Activated CD4-positive, alpha-beta memory T cell treated with anti-CD3 and anti-CD28 coated beads for 36 hours (primary cell): ENCODE results near the gene LGMN. TPM values are rescaled to one million over a fixed set of nuclear protein-coding genes. Genes with fewer than 3 reads are reported as not detected.
A peak's percentile ranks its signal among the peaks of the same experiment; 100 is the strongest.

Source experiments
- CTCF ChIA-PET: fragments of 350-600 bp; sonication (Branson Sonifier 250); formaldehyde crosslinking; loops from one replicate; lab custom pipeline; 2021; ENCODE audit warnings: antibody characterized with exemption, inconsistent platforms; lab: Charles Lee
- POLR2A ChIA-PET: fragments of 350-600 bp; sonication (Branson Sonifier 250); formaldehyde crosslinking; loops from one replicate; lab custom pipeline; 2021; ENCODE audit warnings: antibody characterized with exemption; lab: Charles Lee
- DNase-seq: peaks from one replicate; pipeline ENCODE4 v3.0.0-alpha.2; 2020
- H3K27ac Mint-ChIP-seq: one replicate; pipeline ENCODE4 v1.8.0; 2021; ENCODE audit warnings: mixed read lengths
- H3K27me3 Mint-ChIP-seq: one replicate; pipeline ENCODE4 v1.8.0; 2021; ENCODE audit warnings: mixed read lengths
- H3K36me3 Mint-ChIP-seq: one replicate; pipeline ENCODE4 v1.8.0; 2021; ENCODE audit warnings: mixed read lengths
- H3K4me1 Mint-ChIP-seq: one replicate; pipeline ENCODE4 v1.8.0; 2021; ENCODE audit warnings: low read depth, mixed read lengths
- H3K4me3 Mint-ChIP-seq: one replicate; pipeline ENCODE4 v1.8.0; 2021; ENCODE audit warnings: mild to moderate bottlenecking, mixed read lengths
- H3K9me3 Mint-ChIP-seq: one replicate; pipeline ENCODE4 v1.8.0; 2021; ENCODE audit warnings: mixed read lengths
- intact Hi-C: fragments of 100-400 bp; cut with micrococcal nuclease; formaldehyde crosslinking; loops from one replicate; pipeline ENCODE4 v1.15.1; 2023
- total RNA-seq, 2 experiments: library from RNA; stranded (reverse); gene quantifications; one replicate each; pipeline ENCODE4 v1.2.3, GENCODE V29; 2021

LGMN gene
- total RNA-seq, 2 experiments from 2014 or later = 9.2 to 10.2 TPM

- peaks cover 25% of the 10 kb centered on the region for H3K36me3 Mint-ChIP-seq
- no peak overlapping the region for H3K4me3 Mint-ChIP-seq
- peaks cover 67% of the 10 kb centered on the region for H3K4me1 Mint-ChIP-seq
- CTCF ChIA-PET = interaction anchor here (0.6 to 2.3 kb wide), 9 partner anchors 9 to 1169 kb away, joined by 3 to 9 read pairs (median 4); no protein-coding TSS in a partner anchor
- H3K27ac Mint-ChIP-seq = peak overlapping the region; percentile 79
- no peaks in the 10 kb centered on the region for H3K9me3 Mint-ChIP-seq
- intact Hi-C loops = loop anchor here (1.0 kb wide), 2 partner anchors 9 to 17 kb away; no protein-coding TSS in a partner anchor
- DNase-seq = peak; percentile 62
- no peaks in the 10 kb centered on the region for H3K27me3 Mint-ChIP-seq
- POLR2A ChIA-PET = interaction anchor here (0.8 to 1.3 kb wide), 4 partner anchors 9 to 230 kb away, joined by 3 to 8 read pairs (median 4); no protein-coding TSS in a partner anchor
Measured at GRCh38 chr14:92668276-92668973, 80.0 kb downstream of the LGMN start.

- POLR2A ChIA-PET = no interaction called here
- intact Hi-C loops = no loop called here
- Mint-ChIP-seq H3K27me3 (no peaks in the 10 kb centered on the region), H3K9me3 (no peaks in the 10 kb centered on the region), H3K4me3 (no peak overlapping the region), H3K36me3 (peaks cover 39% of the 10 kb centered on the region), H3K27ac (peak overlapping the region; percentile 23), H3K4me1 (peaks cover 73% of the 10 kb centered on the region)
- DNase-seq = no peak
- CTCF ChIA-PET = interaction anchor here (1.8 kb wide), 1 partner anchor 21 kb away, joined by 5 read pairs; no protein-coding TSS in a partner anchor
Measured at GRCh38 chr14:92666251-92666650, 82.2 kb downstream of the LGMN start.

- Mint-ChIP-seq H3K9me3 (no peaks in the 10 kb centered on the region), H3K36me3 (peaks cover 44% of the 10 kb centered on the region), H3K4me1 (peaks cover 71% of the 10 kb centered on the region), H3K4me3 (no peak overlapping the region), H3K27me3 (no peaks in the 10 kb centered on the region), H3K27ac (no peak overlapping the region)
- ChIA-PET POLR2A (interaction anchor here (0.6 kb wide), 1 partner anchor 162 kb away, joined by 3 read pairs; no protein-coding TSS in a partner anchor), CTCF (no interaction called here)
- DNase-seq = no peak
- intact Hi-C loops = no loop called here
Measured at GRCh38 chr14:92665661-92666110, 82.7 kb downstream of the LGMN start.

- H3K4me1 Mint-ChIP-seq = peaks cover 69% of the 10 kb centered on the region
- intact Hi-C loops = no loop called here
- H3K36me3 Mint-ChIP-seq = peaks cover 49% of the 10 kb centered on the region
- DNase-seq = no peak
- no peaks in the 10 kb centered on the region for H3K27me3 Mint-ChIP-seq
- H3K4me3 Mint-ChIP-seq = no peak overlapping the region
- H3K9me3 Mint-ChIP-seq = no peaks in the 10 kb centered on the region
- H3K27ac Mint-ChIP-seq = no peak overlapping the region
- POLR2A ChIA-PET = no interaction called here
- CTCF ChIA-PET = no interaction called here
Measured at GRCh38 chr14:92663049-92663448, 85.4 kb downstream of the LGMN start.

GRCh38 chr14:92660571-92660970 is 87.9 kb downstream of the LGMN start:
- Mint-ChIP-seq H3K4me1 (peaks cover 78% of the 10 kb centered on the region), H3K4me3 (no peak overlapping the region), H3K27me3 (no peaks in the 10 kb centered on the region), H3K27ac (no peak overlapping the region), H3K9me3 (no peaks in the 10 kb centered on the region), H3K36me3 (peaks cover 47% of the 10 kb centered on the region)
- ChIA-PET POLR2A (no interaction called here), CTCF (no interaction called here)
- no peak for DNase-seq
- intact Hi-C loops = no loop called here

GRCh38 chr14:92659765-92660561 is 88.5 kb downstream of the LGMN start:
- intact Hi-C loops = no loop called here
- CTCF ChIA-PET = interaction anchor here (0.9 kb wide), 1 partner anchor 47 kb away, joined by 3 read pairs; no protein-coding TSS in a partner anchor
- POLR2A ChIA-PET = no interaction called here
- Mint-ChIP-seq H3K27ac (peak overlapping the region; percentile 33), H3K4me3 (no peak overlapping the region), H3K27me3 (no peaks in the 10 kb centered on the region), H3K36me3 (peaks cover 47% of the 10 kb centered on the region), H3K4me1 (peaks cover 81% of the 10 kb centered on the region), H3K9me3 (no peaks in the 10 kb centered on the region)
- DNase-seq = no peak

GRCh38 chr14:92658684-92659083 is 89.7 kb downstream of the LGMN start:
- intact Hi-C loops = no loop called here
- H3K27me3 Mint-ChIP-seq = no peaks in the 10 kb centered on the region
- DNase-seq = no peak
- no peak overlapping the region for H3K27ac Mint-ChIP-seq
- ChIA-PET POLR2A (no interaction called here), CTCF (no interaction called here)
- H3K9me3 Mint-ChIP-seq = no peaks in the 10 kb centered on the region
- H3K4me3 Mint-ChIP-seq = no peak overlapping the region
- H3K36me3 Mint-ChIP-seq = peaks cover 46% of the 10 kb centered on the region
- H3K4me1 Mint-ChIP-seq = peaks cover 83% of the 10 kb centered on the region

GRCh38 chr14:92658160-92658559 is 90.3 kb downstream of the LGMN start:
- DNase-seq = no peak
- Mint-ChIP-seq H3K27me3 (no peaks in the 10 kb centered on the region), H3K27ac (no peak overlapping the region), H3K36me3 (peaks cover 48% of the 10 kb centered on the region), H3K4me3 (no peak overlapping the region), H3K4me1 (peaks cover 87% of the 10 kb centered on the region), H3K9me3 (no peaks in the 10 kb centered on the region)
- intact Hi-C loops = no loop called here
- POLR2A ChIA-PET = no interaction called here
- CTCF ChIA-PET = no interaction called here

GRCh38 chr14:92657457-92658142 is 90.8 kb downstream of the LGMN start:
- intact Hi-C loops = no loop called here
- Mint-ChIP-seq H3K9me3 (no peaks in the 10 kb centered on the region), H3K4me1 (peaks cover 84% of the 10 kb centered on the region), H3K27ac (peak overlapping the region; percentile 68), H3K36me3 (peaks cover 46% of the 10 kb centered on the region), H3K27me3 (no peaks in the 10 kb centered on the region), H3K4me3 (no peak overlapping the region)
- CTCF ChIA-PET = no interaction called here
- DNase-seq = no peak
- POLR2A ChIA-PET = no interaction called here

- Mint-ChIP-seq H3K27me3 (no peaks in the 10 kb centered on the region), H3K4me1 (peaks cover 74% of the 10 kb centered on the region), H3K36me3 (peaks cover 37% of the 10 kb centered on the region), H3K27ac (peak overlapping the region; percentile 68), H3K9me3 (no peaks in the 10 kb centered on the region), H3K4me3 (no peak overlapping the region)
- ChIA-PET CTCF (interaction anchor here (0.6 to 1.8 kb wide), 2 partner anchors 43 to 143 kb away, joined by 3 to 8 read pairs; no protein-coding TSS in a partner anchor), POLR2A (no interaction called here)
- no peak for DNase-seq
- intact Hi-C loops = no loop called here
Measured at GRCh38 chr14:92656306-92657081, 91.9 kb downstream of the LGMN start.

GRCh38 chr14:92655419-92656201 is 92.8 kb downstream of the LGMN start:
- ChIA-PET CTCF (interaction anchor here (1.8 kb wide), 1 partner anchor 43 kb away, joined by 8 read pairs; no protein-coding TSS in a partner anchor), POLR2A (no interaction called here)
- H3K4me1 Mint-ChIP-seq = peaks cover 76% of the 10 kb centered on the region
- peak overlapping the region; percentile 43 for H3K27ac Mint-ChIP-seq
- no peaks in the 10 kb centered on the region for H3K27me3 Mint-ChIP-seq
- DNase-seq = no peak
- H3K36me3 Mint-ChIP-seq = peaks cover 30% of the 10 kb centered on the region
- intact Hi-C loops = no loop called here
- H3K9me3 Mint-ChIP-seq = no peaks in the 10 kb centered on the region
- peak overlapping the region; percentile 24 for H3K4me3 Mint-ChIP-seq
